ENCODE results near the gene NMU.
"Not testable (repeated sequence)": the region's sequence is repeated elsewhere in the genome, so short reads cannot be mapped to it uniquely, and the experiment has no call there.

NMU gene

GRCh38 chr4:55654131-55654530, 18.0 kb upstream of the NMU start:
- Mint-ChIP-seq H3K4me3 (no peak overlapping the region), H3K27me3 (no peaks in the 10 kb centered on the region), H3K36me3 (ENCODE audit: low read depth) (no peaks in the 10 kb centered on the region), H3K27ac (no peak overlapping the region), H3K9me3 (no peaks in the 10 kb centered on the region), H3K4me1 (ENCODE audit: low read depth) (no peaks in the 10 kb centered on the region)
- intact Hi-C loops (cut with micrococcal nuclease), result no loop called here

GRCh38 chr4:55650483-55650882, 14.4 kb upstream of the NMU start:
- Mint-ChIP-seq H3K4me3 (no peak overlapping the region), H3K27me3 (no peaks in the 10 kb centered on the region), H3K36me3 (ENCODE audit: low read depth) (no peaks in the 10 kb centered on the region), H3K27ac (no peak overlapping the region), H3K9me3 (no peaks in the 10 kb centered on the region), H3K4me1 (ENCODE audit: low read depth) (no peaks in the 10 kb centered on the region)
- intact Hi-C loops (cut with micrococcal nuclease), result no loop called here

DNA sequence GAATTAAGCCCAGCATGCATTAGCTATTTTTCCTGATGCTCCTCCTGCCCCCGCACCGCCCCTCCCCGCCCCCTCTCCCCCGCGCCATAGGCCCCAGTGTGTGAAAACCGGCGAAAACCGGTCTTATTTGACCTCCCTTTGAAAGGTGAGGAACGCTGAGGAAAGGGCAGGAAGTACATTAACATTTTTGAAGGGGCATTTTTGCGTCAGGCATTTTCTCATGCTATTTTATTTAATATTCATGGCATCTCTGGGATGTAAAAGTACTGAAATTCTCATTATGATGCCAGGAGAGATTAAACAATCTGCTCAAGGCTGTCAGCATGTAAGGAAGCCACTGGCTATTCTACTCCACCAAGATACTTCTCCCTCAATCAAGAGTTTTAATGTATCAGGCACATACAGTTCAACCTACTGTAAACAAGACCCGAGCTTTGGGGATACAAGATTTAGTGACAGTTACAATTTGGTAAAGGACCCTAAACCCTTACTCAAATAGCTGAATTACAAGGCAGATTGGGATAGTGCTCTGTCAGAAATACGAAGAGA, 1.2 kb upstream of the NMU start:
- H3K27ac Mint-ChIP-seq, result no peak overlapping the region
- peaks cover 56% of the 10 kb centered on the region for H3K27me3 Mint-ChIP-seq
- H3K9me3 Mint-ChIP-seq, result no peaks in the 10 kb centered on the region
- H3K4me3 Mint-ChIP-seq, result no peak overlapping the region
- intact Hi-C loops (cut with micrococcal nuclease), result no loop called here
- no peaks in the 10 kb centered on the region for H3K36me3 Mint-ChIP-seq (ENCODE audit: low read depth)
- peaks cover 5% of the 10 kb centered on the region for H3K4me1 Mint-ChIP-seq (ENCODE audit: low read depth)

- H3K27ac Mint-ChIP-seq, result no peak overlapping the region
- no peaks in the 10 kb centered on the region for H3K36me3 Mint-ChIP-seq (ENCODE audit: low read depth)
- H3K9me3 Mint-ChIP-seq, result no peaks in the 10 kb centered on the region
- peaks cover 5% of the 10 kb centered on the region for H3K4me1 Mint-ChIP-seq (ENCODE audit: low read depth)
- H3K4me3 Mint-ChIP-seq, result peak overlapping the region; percentile 13
- H3K27me3 Mint-ChIP-seq, result peaks cover 56% of the 10 kb centered on the region
- intact Hi-C loops (cut with micrococcal nuclease), result no loop called here
These were observed 530 bp upstream of the NMU start for GRCh38 chr4:55636656-55636999.

GRCh38 chr4:55635282-55635681, 816 bp downstream of the NMU start:
- intact Hi-C loops (cut with micrococcal nuclease), result no loop called here
- H3K27me3 Mint-ChIP-seq, result peaks cover 60% of the 10 kb centered on the region
- no peak overlapping the region for H3K27ac Mint-ChIP-seq
- H3K4me3 Mint-ChIP-seq, result no peak overlapping the region
- H3K9me3 Mint-ChIP-seq, result no peaks in the 10 kb centered on the region
- peaks cover 5% of the 10 kb centered on the region for H3K4me1 Mint-ChIP-seq (ENCODE audit: low read depth)
- H3K36me3 Mint-ChIP-seq (ENCODE audit: low read depth), result no peaks in the 10 kb centered on the region

DNA sequence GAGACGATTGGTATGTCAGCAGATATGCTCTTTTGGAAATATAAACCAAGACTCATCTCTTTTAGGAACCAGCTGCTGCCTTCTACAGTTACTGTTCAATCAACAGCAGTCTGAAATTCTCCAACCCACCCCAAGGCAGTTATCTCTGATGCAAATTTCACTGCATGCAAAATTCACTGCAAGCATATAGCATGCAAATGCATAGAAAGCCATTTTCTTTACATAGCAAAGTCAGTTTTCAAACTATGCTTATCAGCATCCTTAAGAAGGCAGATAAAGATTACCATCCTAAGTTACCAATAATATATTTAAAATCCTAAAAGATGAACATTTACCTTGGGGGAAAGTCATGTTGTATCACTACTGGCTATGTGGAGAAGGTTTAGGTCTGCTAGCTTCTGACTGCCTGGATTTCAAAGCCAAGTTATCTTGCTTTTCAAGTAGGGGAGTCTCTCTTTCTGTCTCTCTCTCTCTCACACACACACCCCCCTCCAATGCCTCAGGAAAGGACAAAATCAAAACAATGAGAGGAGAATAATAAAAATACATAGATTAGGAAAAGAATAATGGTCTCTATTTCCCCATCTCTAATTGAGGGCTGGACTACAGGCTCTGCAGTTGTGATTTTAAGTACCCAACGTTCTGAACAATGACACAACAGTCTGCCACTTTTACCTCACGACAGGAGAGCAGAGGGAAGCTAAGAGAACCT, 1.5 kb downstream of the NMU start:
- Mint-ChIP-seq H3K27me3 (peaks cover 57% of the 10 kb centered on the region), H3K27ac (no peak overlapping the region), H3K9me3 (no peaks in the 10 kb centered on the region), H3K4me3 (no peak overlapping the region), H3K36me3 (ENCODE audit: low read depth) (no peaks in the 10 kb centered on the region), H3K4me1 (ENCODE audit: low read depth) (peaks cover 5% of the 10 kb centered on the region)
- intact Hi-C loops (cut with micrococcal nuclease), result no loop called here

DNA sequence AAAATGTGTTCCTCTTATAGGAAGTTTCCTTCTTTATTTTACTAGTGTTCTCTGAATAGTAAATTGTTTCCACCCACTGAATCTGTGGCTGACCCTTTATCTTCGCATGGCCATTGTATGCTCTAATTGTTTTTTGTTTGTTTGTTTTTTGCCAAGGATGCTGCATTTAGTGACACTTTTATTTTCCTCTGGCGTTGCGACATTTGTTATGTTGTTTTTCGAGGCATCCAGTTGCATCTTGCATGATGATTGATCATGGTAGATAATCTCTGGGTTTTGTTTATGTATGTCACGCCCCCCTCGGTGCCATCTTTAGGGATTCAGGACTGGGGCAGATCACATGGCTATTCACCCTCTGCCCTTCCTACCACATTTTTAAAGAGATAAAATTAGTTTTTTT, 2.2 kb downstream of the NMU start:
- no peak overlapping the region for H3K4me3 Mint-ChIP-seq
- H3K36me3 Mint-ChIP-seq (ENCODE audit: low read depth), result no peaks in the 10 kb centered on the region
- H3K27me3 Mint-ChIP-seq, result peaks cover 58% of the 10 kb centered on the region
- H3K27ac Mint-ChIP-seq, result no peak overlapping the region
- intact Hi-C loops (cut with micrococcal nuclease), result no loop called here
- no peaks in the 10 kb centered on the region for H3K9me3 Mint-ChIP-seq
- peaks cover 5% of the 10 kb centered on the region for H3K4me1 Mint-ChIP-seq (ENCODE audit: low read depth)

GRCh38 chr4:55625835-55626234, 10.3 kb downstream of the NMU start:
- no peaks in the 10 kb centered on the region for H3K4me1 Mint-ChIP-seq (ENCODE audit: low read depth)
- peaks cover 7% of the 10 kb centered on the region for H3K27me3 Mint-ChIP-seq
- no peak overlapping the region for H3K27ac Mint-ChIP-seq
- no peaks in the 10 kb centered on the region for H3K36me3 Mint-ChIP-seq (ENCODE audit: low read depth)
- intact Hi-C loops (cut with micrococcal nuclease), result no loop called here
- no peaks in the 10 kb centered on the region for H3K9me3 Mint-ChIP-seq
- H3K4me3 Mint-ChIP-seq, result no peak overlapping the region

DNA sequence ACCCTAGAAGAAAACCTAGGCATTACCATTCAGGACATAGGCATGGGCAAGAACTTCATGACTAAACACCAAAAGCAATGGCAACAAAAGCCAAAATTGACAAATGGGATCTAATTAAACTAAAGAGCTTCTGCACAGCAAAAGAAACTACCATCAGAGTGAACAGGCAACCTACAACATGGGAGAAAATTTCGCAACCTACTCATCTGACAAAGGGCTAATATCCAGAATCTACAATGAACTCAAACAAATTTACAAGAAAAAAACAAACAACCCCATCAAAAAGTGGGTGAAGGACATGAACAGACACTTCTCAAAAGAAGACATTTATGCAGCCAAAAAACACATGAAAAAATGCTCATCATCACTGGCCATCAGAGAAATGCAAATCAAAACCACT, 12.0 kb downstream of the NMU start:
- H3K27me3 Mint-ChIP-seq; H3K4me1 Mint-ChIP-seq (ENCODE audit: low read depth); H3K9me3 Mint-ChIP-seq; H3K36me3 Mint-ChIP-seq (ENCODE audit: low read depth); intact Hi-C loops (cut with micrococcal nuclease); H3K4me3 Mint-ChIP-seq; H3K27ac Mint-ChIP-seq: not testable (repeated sequence)

DNA sequence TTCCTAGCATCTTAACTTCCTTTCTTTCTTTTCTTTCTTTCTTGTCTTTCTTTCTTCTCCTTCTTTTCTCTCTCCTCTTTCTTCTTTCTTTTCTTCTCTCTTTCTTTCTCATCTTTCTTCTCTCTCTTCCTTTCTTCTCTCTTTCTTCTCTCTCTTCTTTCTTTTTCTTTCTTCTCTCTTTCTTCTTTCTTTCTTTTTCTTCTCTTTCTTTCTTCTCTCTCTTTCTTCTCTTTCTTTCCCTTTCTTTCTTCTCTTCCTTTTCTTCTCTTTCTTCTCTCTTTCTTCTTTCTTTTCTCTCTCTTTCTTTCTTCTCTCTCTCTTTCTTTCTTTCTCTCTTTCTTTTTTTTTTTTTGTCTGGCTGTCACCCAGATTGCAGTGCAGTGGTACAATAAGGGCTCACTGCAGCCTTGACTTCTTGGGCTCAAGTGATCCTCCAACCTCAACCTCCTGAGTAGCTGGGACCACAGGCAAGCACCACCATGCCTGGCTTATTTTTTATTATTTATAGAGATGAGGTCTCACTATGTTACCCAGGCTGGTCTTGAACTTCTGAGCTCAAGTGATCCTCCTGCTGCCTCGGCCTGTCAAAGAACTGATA, 17.5 kb downstream of the NMU start:
- Mint-ChIP-seq H3K27me3 (peaks cover 4% of the 10 kb centered on the region), H3K4me1 (ENCODE audit: low read depth) (peaks cover 6% of the 10 kb centered on the region), H3K27ac (no peak overlapping the region), H3K4me3 (peak overlapping the region; percentile 7), H3K9me3 (no peaks in the 10 kb centered on the region), H3K36me3 (ENCODE audit: low read depth) (no peaks in the 10 kb centered on the region)
- intact Hi-C loops (cut with micrococcal nuclease), result no loop called here

- H3K4me1 Mint-ChIP-seq (ENCODE audit: low read depth), result peaks cover 6% of the 10 kb centered on the region
- no peaks in the 10 kb centered on the region for H3K9me3 Mint-ChIP-seq
- intact Hi-C loops (cut with micrococcal nuclease), result no loop called here
- H3K36me3 Mint-ChIP-seq (ENCODE audit: low read depth), result no peaks in the 10 kb centered on the region
- no peak overlapping the region for H3K27ac Mint-ChIP-seq
- no peak overlapping the region for H3K4me3 Mint-ChIP-seq
- peaks cover 4% of the 10 kb centered on the region for H3K27me3 Mint-ChIP-seq
These were observed 18.4 kb downstream of the NMU start for GRCh38 chr4:55617587-55618197.

DNA sequence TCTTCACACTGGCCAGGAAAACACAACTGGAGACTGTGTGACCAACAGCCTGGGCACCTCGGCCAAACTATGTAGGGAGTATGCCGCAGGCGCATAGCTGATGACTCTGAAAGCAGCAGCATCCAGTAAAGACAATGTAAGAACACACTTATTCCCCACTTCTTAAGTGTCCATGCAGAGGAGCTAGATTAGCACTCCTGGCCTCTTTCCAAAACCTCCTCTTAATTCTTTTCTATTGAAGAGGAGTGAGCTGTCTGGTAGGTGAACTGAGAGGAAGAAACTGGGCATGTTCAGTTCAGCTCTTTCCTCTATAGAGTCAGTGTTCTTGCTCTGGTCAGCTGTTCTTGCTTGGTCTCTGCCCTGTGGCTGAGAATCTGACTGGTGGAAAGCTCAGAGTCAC, 21.1 kb downstream of the NMU start:
- intact Hi-C loops (cut with micrococcal nuclease), result no loop called here
- Mint-ChIP-seq H3K27me3 (peaks cover 4% of the 10 kb centered on the region), H3K27ac (no peak overlapping the region), H3K4me1 (ENCODE audit: low read depth) (peaks cover 6% of the 10 kb centered on the region), H3K4me3 (no peak overlapping the region), H3K36me3 (ENCODE audit: low read depth) (no peaks in the 10 kb centered on the region), H3K9me3 (no peaks in the 10 kb centered on the region)

- peaks cover 4% of the 10 kb centered on the region for H3K27me3 Mint-ChIP-seq
- H3K36me3 Mint-ChIP-seq (ENCODE audit: low read depth), result no peaks in the 10 kb centered on the region
- intact Hi-C loops (cut with micrococcal nuclease), result no loop called here
- no peak overlapping the region for H3K27ac Mint-ChIP-seq
- peaks cover 6% of the 10 kb centered on the region for H3K4me1 Mint-ChIP-seq (ENCODE audit: low read depth)
- H3K4me3 Mint-ChIP-seq, result no peak overlapping the region
- no peaks in the 10 kb centered on the region for H3K9me3 Mint-ChIP-seq
These were observed 22.5 kb downstream of the NMU start for GRCh38 chr4:55613621-55614020.

GRCh38 chr4:55612341-55612740, 23.8 kb downstream of the NMU start:
- Mint-ChIP-seq H3K9me3 (no peaks in the 10 kb centered on the region), H3K36me3 (ENCODE audit: low read depth) (no peaks in the 10 kb centered on the region), H3K27me3 (peaks cover 2% of the 10 kb centered on the region), H3K27ac (no peak overlapping the region), H3K4me3 (no peak overlapping the region), H3K4me1 (ENCODE audit: low read depth) (peaks cover 1% of the 10 kb centered on the region)
- intact Hi-C loops (cut with micrococcal nuclease), result no loop called here

Data from dendritic cell treated with granulocyte-macrophage colony-stimulating factor and Interleukin-4, amounts not matched to agents 40 ng/mL and 50 ng/mL, for 4 days (primary cell).